Astrocyte (in vitro differentiated cells and primary cell): Measurements from ENCODE around the gene DMBX1.

Experiments
- CTCF ChIP-seq: IDR thresholded peaks from 2 replicates; pipeline ENCODE4 v1.5.1; 2011; ENCODE audit warnings: low read depth, mild to moderate bottlenecking, inconsistent platforms, low read length, moderate library complexity; ENCODE audit not compliant: insufficient read depth
- EZH2 ChIP-seq: IDR thresholded peaks from 2 replicates; pipeline ENCODE4 v1.6.1; 2012; ENCODE audit warnings: mild to moderate bottlenecking, low read length, inconsistent platforms; ENCODE audit not compliant: insufficient read depth

- no peak for TF ChIP-seq CTCF
- no peak for TF ChIP-seq EZH2
Observed at GRCh38 chr1:46444466-46444865, 45.2 kb upstream of the DMBX1 start.
